Lower lobe of right lung (tissue), 2 donors: ENCODE measurements around the gene CD34. TPM values are rescaled to one million over a fixed set of nuclear protein-coding genes. Genes with fewer than 3 reads are reported as not detected.
A peak's percentile ranks its signal among the peaks of the same experiment; 100 is the strongest.
"Not testable (repeated sequence)": the region's sequence is repeated elsewhere in the genome, so short reads cannot be mapped to it uniquely, and the experiment has no call there.

Source experiments
- ATAC-seq, 2 donors: fragments of 200-7000 bp; cut with Tn5 transposase; one replicate each; pipeline ENCODE4 v1.9.1; 2020 to 2022; ENCODE audit warnings: mild to moderate bottlenecking in 2 of 2, moderate library complexity in 2 of 2
- DNase-seq: peaks from one replicate; pipeline ENCODE4 v3.0.0-alpha.2; 2020
- H3K27ac ChIP-seq: fragments of 200-600 bp; one replicate; pipeline ENCODE4 v1.8.0; 2022
- H3K27me3 ChIP-seq: fragments of 200-600 bp; one replicate; pipeline ENCODE4 v1.8.0; 2022; ENCODE audit warnings: low read depth
- H3K36me3 ChIP-seq: fragments of 200-600 bp; one replicate; pipeline ENCODE4 v1.8.0; 2022; ENCODE audit warnings: mild to moderate bottlenecking
- H3K4me1 ChIP-seq: fragments of 200-600 bp; one replicate; pipeline ENCODE4 v1.8.0; 2022
- H3K4me3 ChIP-seq: fragments of 200-600 bp; one replicate; pipeline ENCODE4 v1.8.0; 2022; ENCODE audit warnings: mild to moderate bottlenecking
- H3K9me3 ChIP-seq: fragments of 200-600 bp; one replicate; pipeline ENCODE4 v1.8.0; 2022
- intact Hi-C: fragments of 100-400 bp; cut with DNase I; formaldehyde crosslinking; loops from one replicate; pipeline ENCODE4 v1.11.0; 2022
- total RNA-seq: library from RNA; stranded (reverse); fragmentation: NEBNext Ultra II Directional; extraction: Animal tissue kit (Norgen Biotek cat#: 25700); gene quantifications from one replicate; pipeline ENCODE4 v1.2.1, GENCODE V29; 2021
- TF ChIP-seq, protein P1 (sequence below): fragments of 200-600 bp; IDR thresholded peaks from one replicate; pipeline ENCODE4 v1.8.0; 2022; ENCODE audit warnings: antibody characterized with exemption, mild to moderate bottlenecking
- donor health status: DM: no; HTN: yes; CAD: no; lungs with severe emphysema.

CD34 gene
- total RNA-seq, 1 donor from 2014 or later: 44.6 TPM

DNA sequence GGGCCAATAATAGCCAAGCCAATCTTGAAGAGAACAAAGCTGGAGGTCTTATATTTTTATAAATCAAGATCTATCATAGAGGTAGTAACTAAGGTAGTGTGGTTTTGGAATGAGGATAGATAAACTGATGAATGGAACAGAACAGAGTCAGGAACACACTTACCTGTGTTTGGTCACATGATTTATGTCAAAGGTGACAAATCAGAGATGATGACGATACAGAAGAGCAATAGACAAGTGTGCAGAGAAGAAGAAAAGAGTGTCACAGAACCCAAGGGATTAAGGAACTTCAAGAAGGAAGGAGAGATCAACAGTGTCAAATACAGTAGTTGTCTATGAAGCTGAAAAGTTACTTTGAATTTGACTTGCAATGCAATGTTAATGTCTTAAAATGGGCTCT lies 16.1 kb upstream of the CD34 start:
- TF ChIP-seq, protein P1, sequence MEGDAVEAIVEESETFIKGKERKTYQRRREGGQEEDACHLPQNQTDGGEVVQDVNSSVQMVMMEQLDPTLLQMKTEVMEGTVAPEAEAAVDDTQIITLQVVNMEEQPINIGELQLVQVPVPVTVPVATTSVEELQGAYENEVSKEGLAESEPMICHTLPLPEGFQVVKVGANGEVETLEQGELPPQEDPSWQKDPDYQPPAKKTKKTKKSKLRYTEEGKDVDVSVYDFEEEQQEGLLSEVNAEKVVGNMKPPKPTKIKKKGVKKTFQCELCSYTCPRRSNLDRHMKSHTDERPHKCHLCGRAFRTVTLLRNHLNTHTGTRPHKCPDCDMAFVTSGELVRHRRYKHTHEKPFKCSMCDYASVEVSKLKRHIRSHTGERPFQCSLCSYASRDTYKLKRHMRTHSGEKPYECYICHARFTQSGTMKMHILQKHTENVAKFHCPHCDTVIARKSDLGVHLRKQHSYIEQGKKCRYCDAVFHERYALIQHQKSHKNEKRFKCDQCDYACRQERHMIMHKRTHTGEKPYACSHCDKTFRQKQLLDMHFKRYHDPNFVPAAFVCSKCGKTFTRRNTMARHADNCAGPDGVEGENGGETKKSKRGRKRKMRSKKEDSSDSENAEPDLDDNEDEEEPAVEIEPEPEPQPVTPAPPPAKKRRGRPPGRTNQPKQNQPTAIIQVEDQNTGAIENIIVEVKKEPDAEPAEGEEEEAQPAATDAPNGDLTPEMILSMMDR: no peak
- intact Hi-C loops: no loop called here
- ATAC-seq (no peak), DNase-seq (no peak)
- no peaks in the 10 kb centered on the region for H3K36me3 ChIP-seq
- no peak overlapping the region for H3K27ac ChIP-seq
- no peak overlapping the region for H3K4me3 ChIP-seq
- peaks cover 36% of the 10 kb centered on the region for H3K4me1 ChIP-seq
- no peaks in the 10 kb centered on the region for H3K27me3 ChIP-seq
- no peaks in the 10 kb centered on the region for H3K9me3 ChIP-seq

DNA sequence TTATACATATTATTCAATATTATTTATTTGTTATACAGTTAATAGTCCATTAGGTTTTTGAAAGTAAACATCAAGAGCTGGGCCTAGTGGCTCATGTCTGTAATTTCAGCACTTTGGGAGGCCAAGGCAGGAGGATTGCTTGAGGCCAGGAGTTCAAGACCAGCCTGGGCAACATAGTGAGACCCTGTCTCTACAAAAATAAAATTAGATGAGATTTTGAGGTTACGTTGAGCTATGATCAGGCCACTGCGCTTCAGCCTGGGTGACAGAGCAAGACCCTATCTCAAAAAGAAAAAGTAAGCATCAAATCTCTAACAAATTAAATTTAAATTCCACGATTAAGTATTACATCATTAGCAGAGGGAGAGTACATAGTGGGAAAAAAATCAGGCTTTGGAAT lies 15.0 kb upstream of the CD34 start:
- intact Hi-C loops, ATAC-seq, H3K27me3 ChIP-seq, H3K36me3 ChIP-seq, H3K9me3 ChIP-seq, H3K4me3 ChIP-seq, DNase-seq: not testable (repeated sequence)
- Histone ChIP-seq H3K4me1 (peaks cover 47% of the 10 kb centered on the region), H3K27ac (peak overlapping the region; percentile 74)

DNA sequence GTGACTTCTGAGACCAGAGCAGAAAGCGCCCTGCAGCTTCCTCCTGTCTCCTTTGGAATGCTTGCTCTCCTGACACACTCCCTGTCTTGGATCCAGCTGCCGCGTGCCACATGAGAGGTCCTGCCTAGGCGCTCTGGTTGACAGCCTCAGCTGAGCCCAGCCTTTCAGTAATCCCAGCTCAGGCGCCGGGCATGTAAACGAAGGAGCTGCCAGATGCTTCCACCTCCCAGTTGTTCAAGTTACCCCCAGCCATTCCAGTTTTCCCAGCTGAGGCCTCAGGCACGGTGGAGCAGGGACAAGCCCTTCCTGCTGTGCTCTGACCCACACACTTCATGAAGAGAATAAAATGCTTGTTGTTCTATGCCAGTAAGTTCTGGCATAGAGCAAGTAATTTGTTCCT lies 14.3 kb upstream of the CD34 start:
- TF ChIP-seq, protein P1: no peak
- Histone ChIP-seq H3K9me3 (no peaks in the 10 kb centered on the region), H3K4me3 (no peak overlapping the region), H3K27me3 (no peaks in the 10 kb centered on the region), H3K27ac (peak overlapping the region; percentile 74), H3K4me1 (peaks cover 52% of the 10 kb centered on the region), H3K36me3 (no peaks in the 10 kb centered on the region)
- intact Hi-C loops: no loop called here
- DNase-seq (no peak), ATAC-seq (peak; percentile 46 to 50)

DNA sequence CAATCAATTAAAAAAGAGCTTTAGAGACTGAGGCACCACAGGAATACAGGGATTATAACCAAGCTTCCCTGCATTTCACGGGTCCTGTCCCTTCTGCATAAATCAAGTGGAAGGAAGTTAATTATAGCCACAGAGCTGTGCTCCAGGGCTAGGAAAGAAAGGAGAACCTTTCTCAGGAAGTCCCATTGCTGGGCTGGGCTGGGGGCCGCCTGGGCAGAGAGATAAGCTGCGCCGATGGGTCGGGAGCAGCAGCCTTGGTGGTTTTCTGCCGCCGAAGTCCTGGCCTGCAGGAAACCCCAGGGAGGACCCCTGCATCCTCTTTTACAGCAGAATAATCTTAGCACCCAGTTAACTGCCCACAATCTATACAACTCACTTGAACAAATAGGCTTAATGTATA lies 12.6 kb upstream of the CD34 start:
- ATAC-seq: no peak

DNA sequence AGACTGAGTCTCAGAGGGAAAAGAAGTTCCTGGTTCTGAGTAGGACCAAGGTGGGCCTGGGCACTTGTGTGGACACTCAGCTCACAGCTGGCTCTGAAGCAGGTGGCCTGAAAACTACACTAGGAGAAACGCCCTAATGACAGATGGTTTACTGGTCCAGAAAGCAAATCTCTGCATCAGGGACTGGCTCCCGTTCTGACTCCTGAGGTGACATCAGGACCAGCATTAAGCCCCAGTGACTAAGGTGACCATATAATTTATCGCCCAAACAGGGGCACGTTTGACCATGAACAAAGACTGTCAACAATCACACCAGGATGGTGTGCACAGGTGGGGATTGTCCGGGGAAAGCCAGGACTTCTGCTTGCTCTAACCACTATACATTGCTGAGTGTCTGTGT lies 12.2 kb upstream of the CD34 start:
- no peaks in the 10 kb centered on the region for H3K9me3 ChIP-seq
- H3K27me3 ChIP-seq: no peaks in the 10 kb centered on the region
- H3K4me3 ChIP-seq: no peak overlapping the region
- DNase-seq (no peak), ATAC-seq (no peak)
- TF ChIP-seq, protein P1: no peak
- intact Hi-C loops: no loop called here
- peak overlapping the region; percentile 77 for H3K27ac ChIP-seq
- peaks cover 70% of the 10 kb centered on the region for H3K4me1 ChIP-seq
- no peaks in the 10 kb centered on the region for H3K36me3 ChIP-seq

More for the DNA sequence above, 12.6 kb upstream of the CD34 start:
- Histone ChIP-seq H3K9me3 (no peaks in the 10 kb centered on the region), H3K27me3 (no peaks in the 10 kb centered on the region), H3K4me3 (no peak overlapping the region), H3K4me1 (peaks cover 66% of the 10 kb centered on the region), H3K27ac (peak overlapping the region; percentile 77), H3K36me3 (no peaks in the 10 kb centered on the region)
- intact Hi-C loops: no loop called here
- TF ChIP-seq, protein P1: no peak
- DNase-seq: no peak

DNA sequence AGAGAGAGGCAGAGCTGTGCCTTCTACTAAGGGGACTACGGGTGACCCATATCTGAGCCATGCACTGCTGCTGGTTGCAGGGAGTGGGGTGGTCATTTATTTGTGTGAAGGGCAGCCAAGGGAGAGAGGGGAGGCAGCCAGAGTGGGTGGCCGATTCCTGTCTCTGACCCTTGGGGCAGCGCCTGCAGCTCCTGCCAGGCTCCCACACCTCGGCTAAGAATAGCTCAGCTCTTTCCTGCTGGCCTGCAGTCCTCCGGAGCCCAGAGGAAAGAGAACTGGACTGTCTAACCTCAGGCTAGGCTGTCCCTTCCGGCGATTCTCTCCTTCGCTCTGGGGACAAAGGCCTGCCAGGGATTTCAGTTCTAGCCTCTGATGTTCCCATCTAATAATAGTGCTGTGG lies 11.6 kb upstream of the CD34 start:
- intact Hi-C loops: no loop called here
- Histone ChIP-seq H3K27ac (peak overlapping the region; percentile 77), H3K9me3 (no peaks in the 10 kb centered on the region), H3K27me3 (no peaks in the 10 kb centered on the region), H3K36me3 (no peaks in the 10 kb centered on the region), H3K4me3 (no peak overlapping the region), H3K4me1 (peaks cover 75% of the 10 kb centered on the region)
- no peak for DNase-seq
- TF ChIP-seq, protein P1: no peak
- ATAC-seq: peak; percentile 56 to 67
